Panc1 (cell line): ENCODE results near the gene OR2M2. TPM values are rescaled to one million over a fixed set of nuclear protein-coding genes. Genes with fewer than 3 reads are reported as not detected.

ENCODE experiments used
- ATAC-seq: fragments of 200-7000 bp; cut with Tn5 transposase; 2 replicates; pipeline ENCODE4 v1.9.1; 2020; ENCODE audit warnings: mild to moderate bottlenecking, moderate library complexity
- BruUV-seq: library from RNA; stranded (reverse); fragments of 400-500 nt; replicated peaks from 2 replicates; lab custom pipeline; 2021; lab: Mats Ljungman, UMichigan
- CTCF ChIA-PET: fragments of 300-600 bp; sonication (Branson Sonifier 250); formaldehyde crosslinking; loops from one replicate; lab custom pipeline; 2022; ENCODE audit warnings: antibody characterized with exemption; lab: Charles Lee
- POLR2A ChIA-PET: fragments of 300-600 bp; sonication (Branson Sonifier 250); formaldehyde crosslinking; loops from one replicate; lab custom pipeline; 2022; ENCODE audit warnings: antibody characterized with exemption; lab: Charles Lee
- DNase-seq: peaks from one replicate; pipeline ENCODE4 v3.0.0-alpha.2; 2010; ENCODE audit warnings: low read depth, low spot score
- H3K27ac ChIP-seq: 2 replicates; pipeline ENCODE4 v1.5.1; 2011; ENCODE audit warnings: mild to moderate bottlenecking, low read length, inconsistent platforms
- H3K27me3 ChIP-seq: fragments of 200-500 bp; sonication (Bioruptor generic); 2 replicates; pipeline ENCODE4 v1.6.0; 2014; ENCODE audit warnings: low read length, inconsistent platforms; ENCODE audit not compliant: control insufficient read depth, insufficient read depth
- H3K36me3 ChIP-seq: fragments of 200-500 bp; sonication (Bioruptor generic); 2 replicates; pipeline ENCODE4 v1.5.1; 2014; ENCODE audit warnings: inconsistent platforms, mild to moderate bottlenecking, low read length, moderate library complexity; ENCODE audit not compliant: control insufficient read depth, insufficient read depth
- H3K4me1 ChIP-seq: 2 replicates; pipeline ENCODE4 v1.5.1; 2011; ENCODE audit warnings: inconsistent platforms, mild to moderate bottlenecking, low read length, moderate library complexity; ENCODE audit not compliant: control insufficient read depth, insufficient read depth
- H3K4me3 ChIP-seq, 2 experiments: 2 replicates each; pipeline ENCODE4 v1.5.1; 2011 to 2012; ENCODE audit warnings: low read depth in 2 of 2, low read length in 2 of 2, mild to moderate bottlenecking in 2 of 2, inconsistent platforms in 1 of 2, moderate library complexity in 1 of 2
- H3K9me3 ChIP-seq: fragments of 200-500 bp; sonication (Bioruptor generic); 2 replicates; pipeline ENCODE4 v1.5.1; 2014; ENCODE audit warnings: low read depth, mild to moderate bottlenecking, inconsistent platforms, low read length, moderate library complexity; ENCODE audit not compliant: control insufficient read depth, insufficient read depth
- POLR2AphosphoS5 ChIP-seq: IDR thresholded peaks from 2 replicates; pipeline ENCODE4 v1.6.1; 2012; ENCODE audit warnings: mild to moderate bottlenecking, low read depth, low read length, moderate library complexity
- SIN3A ChIP-seq: IDR thresholded peaks from 2 replicates; pipeline ENCODE4 v1.6.1; 2012; ENCODE audit warnings: low read depth, mild to moderate bottlenecking, low read length, moderate library complexity, borderline replicate concordance; ENCODE audit not compliant: insufficient read depth
- TCF7L2 ChIP-seq: IDR thresholded peaks from 2 replicates; pipeline ENCODE4 v1.6.1; 2011; ENCODE audit warnings: mild to moderate bottlenecking, low read depth, low read length, inconsistent platforms
- in situ Hi-C: cut with HindIII; loops from 2 replicates; pipeline ENCODE4 v1.10.0; 2016; ENCODE audit warnings: low sequenced_read_pairs, low pct_unique_long_range_greater_than_20kb
- intact Hi-C: fragments of 100-400 bp; cut with micrococcal nuclease; formaldehyde crosslinking; loops from one replicate; pipeline ENCODE4 v1.10.0; 2022; ENCODE audit not compliant: unreplicated experiment
- total RNA-seq: library from RNA; stranded (reverse); gene quantifications from one replicate; pipeline ENCODE4 v1.2.1, GENCODE V29; 2021; ENCODE audit not compliant: unreplicated experiment
- TF ChIP-seq, protein P1 (sequence below): fragments of 450-650 bp; IDR thresholded peaks from 2 replicates; pipeline ENCODE4 v1.5.1; 2017; ENCODE audit warnings: mild to moderate bottlenecking
- TF ChIP-seq, protein P2 (sequence below), 2 experiments: IDR thresholded peaks; 2 replicates each; pipeline ENCODE4 v1.6.1; 2011 to 2012; ENCODE audit warnings: low read depth in 2 of 2, control low read depth in 1 of 2, low read length in 1 of 2, mild to moderate bottlenecking in 1 of 2, moderate library complexity in 1 of 2; ENCODE audit not compliant: insufficient read depth in 1 of 2

OR2M2 gene
- total RNA-seq, 1 experiment from 2014 or later: not detected

DNA sequence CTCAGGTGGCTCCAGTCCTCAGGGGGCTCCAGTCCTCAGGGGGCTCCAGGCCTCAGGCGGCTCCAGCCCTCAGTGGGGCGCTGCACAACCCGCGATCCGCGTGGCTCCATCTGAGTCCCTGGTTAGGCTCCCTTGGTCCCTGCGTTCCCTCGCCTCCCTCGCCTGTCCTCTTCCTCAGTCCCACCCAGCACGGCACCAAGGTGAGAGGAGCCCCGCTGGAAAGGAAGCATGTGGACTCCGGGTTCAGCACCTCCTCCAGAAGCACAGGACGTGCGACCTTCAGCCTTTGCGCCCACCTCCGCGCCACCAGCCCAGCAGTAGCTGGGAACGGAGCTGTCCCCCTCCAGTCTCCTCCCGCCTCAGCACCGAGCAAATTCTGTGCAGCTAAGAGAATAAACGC lies 37.8 kb upstream of the OR2M2 start:
- ChIA-PET CTCF (no interaction called here), POLR2A (no interaction called here)
- no TSS peak for BruUV-seq
- ATAC-seq (no peak), DNase-seq (no peak)
- Histone ChIP-seq H3K36me3 (no peaks in the 10 kb centered on the region), H3K27ac (no peak overlapping the region), H3K4me1 (no peaks in the 10 kb centered on the region), H3K27me3 (no peaks in the 10 kb centered on the region), H3K9me3 (no peaks in the 10 kb centered on the region), H3K4me3 (no peak overlapping the region)
- TF ChIP-seq TCF7L2 (no peak), POLR2AphosphoS5 (no peak), SIN3A (no peak)
- TF ChIP-seq, protein P1, sequence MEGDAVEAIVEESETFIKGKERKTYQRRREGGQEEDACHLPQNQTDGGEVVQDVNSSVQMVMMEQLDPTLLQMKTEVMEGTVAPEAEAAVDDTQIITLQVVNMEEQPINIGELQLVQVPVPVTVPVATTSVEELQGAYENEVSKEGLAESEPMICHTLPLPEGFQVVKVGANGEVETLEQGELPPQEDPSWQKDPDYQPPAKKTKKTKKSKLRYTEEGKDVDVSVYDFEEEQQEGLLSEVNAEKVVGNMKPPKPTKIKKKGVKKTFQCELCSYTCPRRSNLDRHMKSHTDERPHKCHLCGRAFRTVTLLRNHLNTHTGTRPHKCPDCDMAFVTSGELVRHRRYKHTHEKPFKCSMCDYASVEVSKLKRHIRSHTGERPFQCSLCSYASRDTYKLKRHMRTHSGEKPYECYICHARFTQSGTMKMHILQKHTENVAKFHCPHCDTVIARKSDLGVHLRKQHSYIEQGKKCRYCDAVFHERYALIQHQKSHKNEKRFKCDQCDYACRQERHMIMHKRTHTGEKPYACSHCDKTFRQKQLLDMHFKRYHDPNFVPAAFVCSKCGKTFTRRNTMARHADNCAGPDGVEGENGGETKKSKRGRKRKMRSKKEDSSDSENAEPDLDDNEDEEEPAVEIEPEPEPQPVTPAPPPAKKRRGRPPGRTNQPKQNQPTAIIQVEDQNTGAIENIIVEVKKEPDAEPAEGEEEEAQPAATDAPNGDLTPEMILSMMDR: no peak
- TF ChIP-seq, protein P2, sequence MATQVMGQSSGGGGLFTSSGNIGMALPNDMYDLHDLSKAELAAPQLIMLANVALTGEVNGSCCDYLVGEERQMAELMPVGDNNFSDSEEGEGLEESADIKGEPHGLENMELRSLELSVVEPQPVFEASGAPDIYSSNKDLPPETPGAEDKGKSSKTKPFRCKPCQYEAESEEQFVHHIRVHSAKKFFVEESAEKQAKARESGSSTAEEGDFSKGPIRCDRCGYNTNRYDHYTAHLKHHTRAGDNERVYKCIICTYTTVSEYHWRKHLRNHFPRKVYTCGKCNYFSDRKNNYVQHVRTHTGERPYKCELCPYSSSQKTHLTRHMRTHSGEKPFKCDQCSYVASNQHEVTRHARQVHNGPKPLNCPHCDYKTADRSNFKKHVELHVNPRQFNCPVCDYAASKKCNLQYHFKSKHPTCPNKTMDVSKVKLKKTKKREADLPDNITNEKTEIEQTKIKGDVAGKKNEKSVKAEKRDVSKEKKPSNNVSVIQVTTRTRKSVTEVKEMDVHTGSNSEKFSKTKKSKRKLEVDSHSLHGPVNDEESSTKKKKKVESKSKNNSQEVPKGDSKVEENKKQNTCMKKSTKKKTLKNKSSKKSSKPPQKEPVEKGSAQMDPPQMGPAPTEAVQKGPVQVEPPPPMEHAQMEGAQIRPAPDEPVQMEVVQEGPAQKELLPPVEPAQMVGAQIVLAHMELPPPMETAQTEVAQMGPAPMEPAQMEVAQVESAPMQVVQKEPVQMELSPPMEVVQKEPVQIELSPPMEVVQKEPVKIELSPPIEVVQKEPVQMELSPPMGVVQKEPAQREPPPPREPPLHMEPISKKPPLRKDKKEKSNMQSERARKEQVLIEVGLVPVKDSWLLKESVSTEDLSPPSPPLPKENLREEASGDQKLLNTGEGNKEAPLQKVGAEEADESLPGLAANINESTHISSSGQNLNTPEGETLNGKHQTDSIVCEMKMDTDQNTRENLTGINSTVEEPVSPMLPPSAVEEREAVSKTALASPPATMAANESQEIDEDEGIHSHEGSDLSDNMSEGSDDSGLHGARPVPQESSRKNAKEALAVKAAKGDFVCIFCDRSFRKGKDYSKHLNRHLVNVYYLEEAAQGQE (IDR thresholded peaks at IDR 0.05; ENCODE audit: insufficient read depth in 1 of 2, low read depth in 2 of 2, low read length in 1 of 2): no peak
- in situ Hi-C loops (no loop called here), intact Hi-C loops (no loop called here)

DNA sequence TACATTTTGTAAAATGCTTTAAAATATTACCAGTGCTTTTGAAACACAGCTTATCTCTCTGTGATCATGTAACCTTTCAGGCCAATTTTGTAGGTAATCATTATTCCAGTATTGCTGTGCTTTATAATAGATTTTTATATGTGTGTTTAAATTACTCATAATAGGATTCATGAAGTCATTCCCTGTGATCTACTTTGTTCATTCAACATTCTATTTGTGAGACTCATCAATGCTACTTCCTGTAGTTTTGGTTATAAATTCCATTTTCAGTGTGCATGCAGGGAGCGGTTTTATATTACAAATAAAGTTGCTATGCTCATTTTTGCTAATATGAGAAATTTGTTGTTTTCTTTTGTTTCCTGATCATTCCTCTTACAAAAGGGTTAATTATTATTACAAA lies 33.8 kb upstream of the OR2M2 start:
- POLR2A ChIA-PET: no interaction called here
- no peak overlapping the region for H3K4me3 ChIP-seq
- in situ Hi-C loops (no loop called here), intact Hi-C loops (no loop called here)
- no TSS peak for BruUV-seq
- H3K9me3 ChIP-seq: no peaks in the 10 kb centered on the region
- no peak for DNase-seq
- no peaks in the 10 kb centered on the region for H3K4me1 ChIP-seq
- no peaks in the 10 kb centered on the region for H3K36me3 ChIP-seq
- H3K27me3 ChIP-seq: no peaks in the 10 kb centered on the region
- CTCF ChIA-PET: no interaction called here
- TF ChIP-seq POLR2AphosphoS5: no peak
- TF ChIP-seq, protein P1: no peak
- TF ChIP-seq SIN3A: no peak
- no peak overlapping the region for H3K27ac ChIP-seq
- ATAC-seq: no peak
